Frontal cortex (tissue), 4 donors: ENCODE data around the gene AFF1. TPM values are rescaled to one million over a fixed set of nuclear protein-coding genes. Genes with fewer than 3 reads are reported as not detected.
"Not testable (repeated sequence)": the region's sequence is repeated elsewhere in the genome, so short reads cannot be mapped to it uniquely, and the experiment has no call there.

ENCODE experiments used
- DNase-seq, 2 donors: peaks; one replicate each; pipeline ENCODE4 v3.0.0; 2012; ENCODE audit warnings: low spot score in 2 of 2
- FAIRE-seq: peaks from 2 replicates; lab custom pipeline; 2012; peaks lifted over from hg19 to GRCh38; lab: Jason Lieb, UNC
- total RNA-seq: library from RNA; depleted of rRNA; stranded (reverse); fragments of >200 nt; gene quantifications from one replicate; pipeline ENCODE4 v1.2.3, GENCODE V29; 2014
- donor health status: control.
- donor health status: control.
- donor health status: control.

The AFF1 gene
- total RNA-seq, 1 donor from 2014 or later, result 2.9 TPM

DNA sequence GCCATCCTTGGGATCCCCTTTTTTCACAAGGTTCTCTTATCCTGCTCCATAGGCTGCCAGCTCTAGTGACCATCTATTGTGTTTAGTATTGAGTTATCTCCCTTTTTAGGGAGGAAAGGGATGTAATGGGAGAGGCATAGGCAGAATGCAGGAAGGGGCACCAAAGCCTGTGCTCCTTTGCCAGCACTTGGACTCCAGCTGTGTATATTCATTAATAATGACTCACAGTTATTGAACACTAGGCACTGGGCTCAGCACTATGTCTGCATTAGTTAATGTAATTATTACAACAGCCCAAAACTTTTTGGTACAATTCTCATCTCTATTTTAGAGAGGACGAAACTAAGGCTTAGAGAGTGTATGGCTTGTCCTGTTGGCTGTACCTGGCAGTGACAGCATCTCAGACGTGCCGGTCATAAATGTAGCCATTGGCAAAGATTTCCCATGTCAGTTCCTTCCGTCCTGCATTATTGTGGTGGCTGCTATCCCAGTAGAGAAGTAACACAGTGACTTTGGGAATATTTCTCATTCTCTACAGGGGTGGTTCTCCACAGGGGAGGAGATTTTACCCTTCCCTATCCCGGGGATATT lies 90.3 kb downstream of the AFF1 start:
- DNase-seq (no peak), FAIRE-seq (no peak)

DNA sequence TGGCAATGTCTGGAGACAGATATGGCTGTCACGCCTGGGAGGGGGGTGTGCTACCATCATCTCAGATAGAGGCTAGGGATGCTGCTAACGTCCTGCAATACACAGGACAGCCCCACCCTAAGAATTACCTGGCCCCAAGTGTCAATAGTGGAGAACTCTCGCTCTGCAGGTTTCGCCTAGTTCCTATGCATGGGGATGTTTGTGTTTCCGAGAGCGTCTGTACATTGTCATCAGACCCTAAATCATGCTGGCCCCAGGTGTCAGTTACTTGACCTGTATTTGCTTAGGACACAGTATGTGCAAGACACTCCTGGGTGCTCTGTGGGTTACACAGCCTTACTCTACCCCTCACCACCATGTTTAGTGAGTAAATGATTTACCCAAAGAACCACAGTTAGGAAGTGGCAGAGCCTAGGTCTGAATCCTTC lies 90.8 kb downstream of the AFF1 start:
- DNase-seq, result no peak
- FAIRE-seq, result no peak

DNA sequence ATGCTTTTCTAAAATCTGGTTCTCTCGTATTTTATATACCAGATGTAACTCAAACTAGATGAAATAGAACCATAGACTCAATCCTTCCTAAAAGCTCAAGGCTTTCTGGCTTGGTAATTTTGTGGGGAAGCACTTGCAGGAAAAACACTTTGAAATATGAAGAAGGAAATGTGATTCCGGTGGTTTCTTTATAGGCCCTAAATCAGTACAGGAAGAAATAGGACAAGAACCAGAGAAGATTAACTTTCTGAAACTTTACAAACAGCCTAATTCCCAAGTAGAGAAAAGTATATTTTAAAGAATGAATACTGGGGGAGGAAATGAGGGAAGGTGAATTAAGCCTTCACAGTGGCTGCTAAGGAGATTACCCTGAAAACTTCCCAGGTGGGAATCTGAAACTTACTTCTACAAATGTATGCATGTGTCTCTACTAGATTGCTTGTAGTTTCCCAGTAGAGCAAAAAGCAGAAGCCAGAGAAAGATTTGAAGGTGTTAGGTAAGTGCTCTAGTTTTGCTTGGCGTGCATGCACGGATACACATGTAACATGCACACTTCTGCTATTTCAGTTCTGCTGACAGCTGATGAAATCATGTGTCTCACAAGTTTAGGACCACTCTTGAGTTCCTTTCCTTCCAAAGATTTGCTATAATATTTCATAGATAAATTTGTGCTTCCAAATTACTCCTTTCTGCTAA lies 92.1 kb downstream of the AFF1 start:
- DNase-seq (no peak), FAIRE-seq (no peak)

DNA sequence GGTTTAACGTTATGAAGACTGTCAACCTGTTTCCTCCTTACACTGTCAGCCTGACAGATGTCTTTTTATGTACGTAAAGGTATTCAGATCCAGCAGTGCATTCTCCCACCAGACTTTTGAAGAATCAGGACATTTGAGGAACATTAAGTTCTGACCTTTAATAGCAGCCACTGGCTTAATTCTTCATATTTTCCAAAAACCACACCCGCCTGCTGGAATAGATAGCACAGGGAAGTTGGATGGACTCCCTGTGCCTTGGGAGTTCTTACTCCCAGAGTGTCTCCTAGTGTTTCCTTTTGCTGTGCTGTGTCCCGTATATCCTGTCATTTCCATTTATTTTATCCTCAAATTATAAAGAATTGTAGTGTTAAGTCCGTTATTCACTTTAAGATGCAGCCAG lies 94.5 kb downstream of the AFF1 start:
- DNase-seq (no peak), FAIRE-seq (no peak)

DNA sequence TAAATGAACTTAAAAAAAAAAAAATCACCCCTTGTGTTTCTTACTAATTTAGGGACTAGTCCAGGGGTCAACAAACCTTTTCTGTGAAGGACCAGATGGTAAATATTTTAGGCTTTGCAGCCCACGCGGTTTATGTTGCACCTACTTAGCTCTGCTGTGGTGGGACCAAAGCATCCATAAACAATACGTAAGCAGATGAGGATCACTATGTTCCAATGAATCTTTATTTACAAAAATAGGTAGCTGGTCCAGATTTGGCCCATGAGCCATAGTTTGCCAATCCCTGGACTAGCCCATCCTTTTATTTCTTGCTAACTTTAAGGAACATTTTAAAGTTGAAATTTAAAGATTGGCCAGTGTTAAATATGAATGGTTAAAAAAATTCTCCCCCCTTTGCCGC lies 95.3 kb downstream of the AFF1 start:
- DNase-seq (no peak), FAIRE-seq (no peak)

DNA sequence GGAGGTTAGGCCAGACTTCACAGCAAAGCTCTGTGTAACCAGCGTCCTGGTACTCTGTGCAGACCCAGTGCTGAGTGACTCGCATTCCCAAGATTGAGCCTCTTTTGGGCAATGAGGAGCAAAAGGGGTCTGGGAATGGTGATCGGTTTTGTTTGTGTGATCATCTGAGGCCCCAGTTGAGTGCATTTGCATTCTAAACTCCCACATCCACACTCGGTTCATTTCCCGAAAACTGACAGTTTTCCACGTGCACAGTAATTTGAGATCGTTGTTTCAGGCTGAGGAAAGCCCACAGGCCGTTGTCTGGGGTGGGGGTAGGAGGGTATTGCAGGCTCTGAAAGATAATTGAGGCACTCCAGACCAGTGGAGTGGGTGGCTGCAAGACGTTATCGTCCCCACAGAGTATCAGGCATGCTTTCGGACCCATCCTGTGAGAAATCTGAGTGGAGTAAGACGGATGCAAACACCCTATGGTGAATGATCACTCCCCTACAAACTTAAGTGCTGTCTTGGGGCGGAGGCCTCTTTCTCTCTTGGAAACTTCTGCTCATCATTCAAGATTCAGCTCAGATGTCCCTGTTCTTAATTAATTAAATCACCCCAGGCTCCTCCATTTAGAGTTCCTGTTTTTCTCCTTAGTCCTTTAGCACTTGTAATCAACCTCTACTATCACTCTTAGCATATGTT lies 96.1 kb downstream of the AFF1 start:
- no peak for FAIRE-seq
- DNase-seq, result no peak

DNA sequence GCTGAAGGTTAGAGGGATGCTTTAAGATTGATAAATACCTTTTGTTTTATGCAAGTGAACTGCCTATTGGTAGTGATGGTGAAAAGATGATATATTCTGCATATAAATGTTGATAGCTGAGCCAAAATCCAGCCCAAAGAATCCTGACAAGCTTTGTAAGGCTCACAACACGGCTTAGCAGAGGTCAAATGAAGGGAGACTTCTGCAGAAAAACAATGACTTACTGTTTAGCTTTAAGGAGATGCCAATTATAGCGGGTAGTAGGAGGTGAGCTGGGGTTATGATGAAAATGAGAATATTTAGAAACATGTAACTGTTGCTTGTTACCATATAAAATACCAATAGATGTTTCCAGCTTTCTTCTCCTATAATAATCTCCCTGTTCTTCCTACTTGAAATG lies 97.1 kb downstream of the AFF1 start:
- DNase-seq (no peak), FAIRE-seq (no peak)

DNA sequence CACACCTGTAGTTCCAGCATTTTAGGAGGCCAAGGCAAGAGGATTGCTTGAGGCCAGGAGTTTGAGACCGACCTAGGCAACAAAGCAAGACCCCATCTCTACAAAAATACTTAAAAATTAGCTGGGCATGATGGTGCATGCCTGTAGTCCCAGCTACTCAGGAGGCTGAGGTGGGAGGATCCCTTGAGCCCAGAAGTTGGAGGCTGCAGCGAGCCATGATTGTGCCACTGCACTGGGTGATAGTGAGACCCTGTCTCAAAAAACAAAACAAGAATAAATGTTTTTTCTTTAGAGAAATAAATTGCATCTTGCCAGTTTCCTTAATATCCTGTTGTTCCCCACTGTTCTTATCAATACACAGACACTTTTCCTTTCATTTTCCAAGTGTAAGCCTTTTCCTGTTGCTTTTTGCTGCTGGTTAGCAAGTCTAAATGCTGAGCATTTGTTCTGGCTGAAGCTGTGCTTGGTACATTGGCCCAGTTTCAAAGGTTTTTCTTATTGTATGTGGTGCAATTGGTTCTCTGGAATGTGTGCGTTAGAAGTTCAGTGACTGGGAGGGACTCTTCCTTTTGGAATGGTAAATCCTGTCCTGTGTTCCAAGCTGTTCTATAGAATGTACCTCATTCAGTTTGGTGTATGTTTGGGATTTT lies 98.2 kb downstream of the AFF1 start:
- FAIRE-seq, result no peak
- no peak for DNase-seq

DNA sequence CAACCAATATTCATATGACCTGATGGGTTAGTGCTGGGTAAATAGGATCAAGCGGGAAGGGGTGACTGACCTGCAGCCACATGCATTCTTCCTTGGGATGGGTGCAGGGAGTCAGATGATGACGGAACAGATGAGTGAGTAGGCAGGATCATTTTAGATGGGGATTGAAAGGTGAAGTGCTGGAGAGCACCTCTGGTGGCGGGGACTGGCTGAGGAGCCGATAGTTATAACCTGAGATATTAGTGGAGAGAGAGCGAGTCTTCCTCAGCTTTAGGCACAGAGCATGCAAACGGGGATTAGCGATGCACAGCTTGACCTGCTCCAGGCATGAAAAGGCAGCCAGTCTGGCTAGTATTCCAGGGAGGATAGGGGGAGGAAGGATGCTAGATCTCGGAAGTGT lies 99.1 kb downstream of the AFF1 start:
- DNase-seq (no peak), FAIRE-seq (no peak)

DNA sequence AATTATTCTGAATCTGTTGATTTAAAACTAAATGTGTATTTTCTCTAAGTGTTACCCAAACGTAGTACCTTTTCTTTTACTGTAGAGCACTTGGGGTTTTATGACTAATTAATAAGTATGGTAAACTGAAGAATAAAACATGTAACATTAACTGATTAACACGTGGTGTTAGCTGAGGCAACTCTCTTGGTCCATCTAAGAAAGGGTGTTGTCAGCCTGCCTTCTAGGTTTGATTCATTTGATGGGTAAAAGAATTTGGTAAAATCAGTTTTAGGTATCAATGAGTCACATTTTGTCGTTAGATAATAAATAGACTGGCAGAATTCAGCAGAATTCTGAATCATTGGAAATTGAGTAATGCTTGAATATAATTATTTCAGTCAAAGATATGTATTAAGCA lies 99.7 kb downstream of the AFF1 start:
- FAIRE-seq (no peak), DNase-seq (no peak)

DNA sequence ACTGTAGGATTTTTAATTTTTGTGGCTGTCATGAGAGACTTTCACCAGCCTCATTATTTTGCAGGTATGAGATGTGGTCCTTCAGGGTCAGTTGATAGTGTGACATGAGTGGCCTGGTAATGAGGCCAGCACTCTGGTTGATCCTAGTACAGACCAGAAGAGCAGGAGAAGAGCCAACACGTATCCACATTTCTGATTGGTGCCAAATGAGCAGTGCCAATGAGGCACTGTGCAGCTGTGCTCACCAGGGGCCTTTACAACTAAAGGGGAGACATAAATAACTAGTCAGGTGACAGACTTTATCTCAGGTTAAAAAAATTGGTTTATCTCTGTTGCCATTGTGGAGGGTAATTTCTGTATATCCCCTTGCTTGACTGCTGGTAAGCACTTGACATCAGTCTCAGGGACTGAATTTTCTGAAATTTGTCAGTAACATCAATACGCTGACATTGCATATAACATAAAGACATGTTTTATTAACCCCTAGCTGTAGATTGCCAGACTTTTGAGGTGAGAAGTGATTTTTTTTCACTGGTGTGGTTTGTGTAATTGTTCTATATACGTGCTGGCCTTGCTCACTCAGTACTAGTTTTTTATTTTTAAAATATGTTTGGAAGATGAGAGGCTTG lies 101.2 kb downstream of the AFF1 start:
- FAIRE-seq (no peak), DNase-seq (no peak)

DNA sequence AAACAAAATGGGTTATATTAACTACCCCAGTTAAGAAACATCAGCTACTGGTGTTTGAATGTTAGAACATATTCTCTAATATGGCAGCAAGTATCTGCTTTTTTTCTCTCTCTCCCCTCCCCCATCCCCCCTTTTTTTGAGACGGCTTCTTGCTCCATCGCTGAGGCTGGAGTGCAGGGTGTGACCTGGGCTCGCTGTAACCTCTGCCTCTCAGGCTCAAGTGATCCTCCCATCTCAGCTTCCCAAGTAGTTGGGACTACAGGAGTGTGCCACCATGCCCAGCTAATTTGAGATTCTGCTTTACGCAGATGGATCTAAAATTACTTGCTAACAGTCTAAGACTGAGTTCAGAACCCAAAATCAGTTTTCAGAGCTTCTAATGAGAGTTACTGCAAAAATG lies 101.9 kb downstream of the AFF1 start:
- FAIRE-seq (no peak), DNase-seq (no peak)

DNA sequence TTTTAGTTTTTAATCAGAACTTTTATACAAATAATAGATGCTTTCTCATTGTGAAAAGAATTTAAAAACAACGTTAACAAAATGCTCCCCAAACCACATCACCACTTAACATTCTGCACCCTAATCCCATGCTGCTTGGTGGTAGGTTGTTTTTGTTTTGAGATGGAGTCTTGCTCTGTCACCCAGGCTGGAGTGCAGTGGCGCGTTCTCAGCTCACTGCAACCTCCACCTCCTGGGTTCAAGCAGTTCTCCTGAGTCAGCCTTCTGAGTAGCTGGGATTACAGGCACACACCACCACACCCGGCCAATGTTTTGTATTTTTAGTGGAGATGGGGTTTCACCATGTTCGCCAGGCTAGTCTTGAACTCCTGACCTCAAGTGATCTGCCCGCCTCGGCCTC lies 102.4 kb downstream of the AFF1 start:
- FAIRE-seq, DNase-seq: not testable (repeated sequence)

DNA sequence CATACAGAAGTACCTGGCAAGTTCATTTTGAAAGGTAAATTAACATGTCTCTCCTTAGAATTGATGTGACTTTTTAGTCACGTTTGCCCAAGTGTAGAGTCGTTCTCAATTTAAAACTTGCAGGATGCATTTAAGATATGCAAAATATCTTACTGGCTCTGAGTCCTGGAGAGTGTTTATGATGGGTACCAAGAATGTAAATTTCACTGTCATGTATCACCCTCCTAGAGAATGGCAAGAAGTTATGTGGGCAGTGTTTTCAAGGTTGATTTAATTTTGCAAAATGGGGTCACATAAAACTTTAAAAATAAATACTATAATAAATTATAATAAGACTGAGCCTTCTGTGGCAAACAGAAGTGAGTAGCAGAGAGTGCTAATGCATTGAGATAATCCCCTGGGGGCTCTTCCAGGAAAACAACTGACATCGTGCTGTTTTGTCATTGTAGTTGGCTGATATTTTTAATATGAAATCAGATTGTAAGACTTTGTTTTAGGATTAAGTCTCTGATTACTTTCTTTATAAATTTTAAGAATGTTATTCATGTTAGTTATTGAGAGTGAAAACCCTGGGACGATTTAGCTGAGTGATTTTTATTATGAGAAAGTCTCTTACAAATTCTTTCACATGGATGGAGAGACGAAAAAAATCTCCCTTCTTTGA lies 103.0 kb downstream of the AFF1 start:
- DNase-seq (no peak), FAIRE-seq (no peak)

DNA sequence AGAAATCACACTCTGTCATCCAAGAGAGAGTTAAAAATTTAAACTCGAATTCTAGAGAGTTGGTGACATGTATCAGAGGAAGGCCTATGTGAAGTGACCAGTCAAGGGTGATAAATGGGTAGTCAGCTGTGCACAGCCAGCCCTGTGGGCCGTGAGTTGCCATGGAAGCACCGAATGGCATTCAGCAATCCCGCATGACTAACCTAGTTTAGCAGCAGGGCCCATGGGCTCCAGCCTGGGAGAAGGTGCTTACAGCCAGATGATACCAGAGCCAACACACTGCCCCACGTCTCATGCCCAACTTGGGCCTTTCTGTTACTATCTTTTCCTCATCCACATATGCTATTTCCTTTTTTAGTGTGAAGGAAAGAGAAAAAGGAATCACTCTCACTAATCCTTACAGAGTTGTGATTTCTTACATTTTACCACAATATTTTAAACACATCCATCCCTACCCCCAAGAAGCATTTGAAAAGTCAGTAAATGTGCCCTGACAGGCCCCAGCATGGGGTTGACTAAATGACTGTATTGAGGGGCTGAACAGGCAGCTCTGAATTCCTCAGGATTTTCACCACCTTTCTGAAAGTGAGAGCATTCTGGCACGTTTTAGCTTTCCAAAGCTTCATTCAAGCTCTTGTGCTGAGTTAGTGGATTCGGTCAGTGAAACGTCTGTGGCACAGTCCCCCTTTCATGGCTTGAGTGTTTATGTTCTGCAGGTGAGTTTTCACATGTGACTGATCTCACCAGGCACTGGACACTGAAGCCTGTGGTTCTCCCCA lies 104.2 kb downstream of the AFF1 start:
- no peak for FAIRE-seq
- DNase-seq, result peak in 1 of 2 donors; percentile 39

DNA sequence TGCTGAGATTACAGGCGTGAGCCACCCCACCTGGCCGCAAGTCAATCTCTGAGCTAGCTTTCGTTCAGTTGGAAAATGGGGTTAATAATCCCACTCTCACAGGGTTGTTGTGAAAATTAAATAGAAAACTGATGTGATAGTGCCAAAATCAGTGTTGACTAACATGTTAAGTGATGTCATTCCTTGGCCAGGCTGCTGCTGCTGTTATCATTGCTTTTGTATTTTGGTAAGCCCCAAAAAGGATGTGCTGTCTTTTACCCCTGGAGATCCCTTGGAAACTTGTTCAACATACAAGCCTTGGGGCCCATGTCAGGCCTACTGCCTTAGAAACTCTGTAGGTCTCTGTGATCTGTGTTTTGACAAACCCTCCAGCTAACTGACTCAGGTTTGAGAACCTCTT lies 106.3 kb downstream of the AFF1 start:
- FAIRE-seq, result no peak
- no peak for DNase-seq

DNA sequence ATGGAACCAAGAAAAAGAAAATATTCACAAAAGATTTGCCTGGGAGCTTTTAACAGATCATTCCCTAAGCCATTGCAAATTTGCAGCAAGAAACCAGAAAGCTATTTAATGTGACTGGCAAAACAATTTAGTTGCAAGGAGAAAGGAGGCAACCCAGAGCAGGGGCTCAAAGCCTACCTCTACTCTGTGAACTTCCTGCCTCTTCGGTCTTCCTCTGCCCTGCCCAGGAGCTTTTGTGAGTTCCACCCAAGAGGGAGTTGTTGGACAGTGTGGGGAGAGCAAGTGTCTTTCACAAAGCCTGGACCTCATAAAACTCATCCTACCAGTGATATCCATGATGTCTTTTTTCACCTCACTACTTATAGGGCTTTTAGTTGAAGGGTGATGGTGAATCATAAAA lies 107.4 kb downstream of the AFF1 start:
- DNase-seq, result no peak
- no peak for FAIRE-seq

DNA sequence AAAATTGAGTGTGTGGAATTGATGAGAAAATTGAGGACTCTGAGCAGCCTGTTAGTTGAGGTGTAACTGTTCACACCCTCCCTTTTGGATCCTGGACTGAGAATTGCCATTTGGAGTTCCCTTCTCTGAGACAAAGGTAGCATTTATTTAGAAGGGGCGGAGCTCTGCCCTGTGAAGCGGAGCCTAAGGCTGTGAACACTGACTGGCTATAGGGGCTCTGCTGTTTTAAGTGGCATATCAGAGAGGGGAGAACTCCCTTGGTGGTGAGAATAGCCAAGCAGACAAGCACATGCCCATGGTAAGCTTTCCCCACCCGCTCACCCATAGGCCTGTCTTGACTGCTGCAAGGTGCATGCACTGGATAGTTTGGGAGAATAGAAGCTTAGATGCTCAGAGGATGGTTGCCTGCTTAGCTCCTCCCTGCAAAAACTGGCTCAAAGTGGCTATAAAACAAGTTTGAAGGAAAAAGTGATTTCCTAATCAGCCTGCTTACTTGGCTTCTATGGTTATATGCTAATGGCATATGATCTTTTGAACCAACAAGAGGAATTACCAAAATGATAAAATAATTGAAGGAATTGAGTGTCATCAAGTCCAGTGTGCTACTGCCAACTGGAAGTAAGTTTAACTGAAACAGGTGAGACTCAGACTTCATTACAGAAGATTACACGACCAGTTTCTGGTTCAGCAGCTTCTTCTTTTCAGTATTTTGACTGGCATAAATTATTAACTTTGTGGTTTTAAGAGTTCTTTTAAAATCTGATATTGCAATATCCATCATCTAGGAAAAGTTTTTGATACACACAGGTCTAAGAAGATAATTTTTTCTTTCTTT lies 108.4 kb downstream of the AFF1 start:
- no peak for FAIRE-seq
- no peak for DNase-seq
